Aorta (tissue), 5 donors: ENCODE data around the gene TAF8. TPM values are rescaled to one million over a fixed set of nuclear protein-coding genes. Genes with fewer than 3 reads are reported as not detected.

Source experiments
- ATAC-seq: fragments of 200-7000 bp; cut with Tn5 transposase; one replicate; pipeline ENCODE4 v1.9.1; 2022; ENCODE audit warnings: moderate library complexity; ENCODE audit not compliant: low FRiP score
- DNase-seq, 2 donors: peaks; one replicate each; pipeline ENCODE4 v3.0.0-alpha.2; 2020
- H3K27ac ChIP-seq, 2 donors: one replicate each; pipeline ENCODE4 v1.5.1; 2013; ENCODE audit warnings: low read length in 2 of 2, mild to moderate bottlenecking in 2 of 2, moderate library complexity in 2 of 2, control low read depth in 1 of 2, inconsistent platforms in 1 of 2, low read depth in 1 of 2
- H3K27me3 ChIP-seq, 2 donors: one replicate each; pipeline ENCODE4 v1.6.1; 2013; ENCODE audit warnings: control low read depth in 1 of 2, low read length in 1 of 2, mild to moderate bottlenecking in 1 of 2, moderate library complexity in 1 of 2; ENCODE audit not compliant: insufficient read depth in 2 of 2, control insufficient read depth in 1 of 2
- H3K36me3 ChIP-seq, 2 donors: one replicate each; pipeline ENCODE4 v1.6.1; 2013; ENCODE audit warnings: control low read depth in 1 of 2, low read length in 1 of 2, mild to moderate bottlenecking in 1 of 2; ENCODE audit not compliant: insufficient read depth in 2 of 2, control insufficient read depth in 1 of 2
- H3K4me1 ChIP-seq, 2 donors: one replicate each; pipeline ENCODE4 v1.6.1; 2013; ENCODE audit warnings: low read length in 2 of 2, control low read depth in 1 of 2, mild to moderate bottlenecking in 1 of 2, moderate library complexity in 1 of 2; ENCODE audit not compliant: insufficient read depth in 2 of 2, control insufficient read depth in 1 of 2
- H3K4me3 ChIP-seq, 2 donors: one replicate each; pipeline ENCODE4 v1.5.1; 2013; ENCODE audit warnings: low read length in 2 of 2, control low read depth in 1 of 2, mild to moderate bottlenecking in 1 of 2
- H3K9me3 ChIP-seq: one replicate; pipeline ENCODE4 v1.6.1; 2013; ENCODE audit warnings: mild to moderate bottlenecking, low read length; ENCODE audit not compliant: control insufficient read depth
- WGBS, 2 donors: extraction: QIAGEN DNeasy Blood & Tissue Kit; methylation state at CpG; one replicate each; pipeline ENCODE4 v1.1.7; 2013; 5-methylcytosine and 5-hydroxymethylcytosine counted together
- intact Hi-C, 2 donors: fragments of 100-400 bp; cut with DNase I; formaldehyde crosslinking; loops; one replicate each; pipeline versions ENCODE4 v1.14.2 to v1.15.0; 2022
- polyA plus RNA-seq, 2 donors: library from polyadenylated mRNA; stranded (reverse); fragments of 200-250 nt; gene quantifications; one replicate each; pipeline ENCODE4 v1.2.3, GENCODE V29; 2013
- total RNA-seq, 2 donors: library from RNA; stranded (reverse); fragmentation: NEBNext Ultra II Directional; extraction: Animal tissue kit (Norgen Biotek cat#: 25700); gene quantifications; one replicate each; pipeline ENCODE4 v1.2.1, GENCODE V29; 2021
- donor health status: healthy with polysubstance abuse.
- donor health status: Bipolar disorder and iron deficiency.
- donor health status: DM: no; HTN: no; CAD: no.
- donor health status: DM: no; HTN: no; CAD: no.
- donor health status: DM: yes; HTN: yes; CAD: no.

Gene TAF8
- total and polyA plus RNA-seq, 4 donors = 14.7 to 28.6 (median 19.6) TPM

- 92 to 94% methylated on average over 17 of the region's 17 CpGs for WGBS, 2 donors
- no peaks in the 10 kb centered on the region for H3K4me1 ChIP-seq
- no peak overlapping the region for H3K27ac ChIP-seq
- intact Hi-C loops = no loop called here
- H3K36me3 ChIP-seq = no peaks in the 10 kb centered on the region
- ATAC-seq (no peak), DNase-seq (no peak)
- no peaks in the 10 kb centered on the region for H3K27me3 ChIP-seq
- H3K4me3 ChIP-seq = no peak overlapping the region
- peaks cover 5% of the 10 kb centered on the region for H3K9me3 ChIP-seq
Measured at GRCh38 chr6:42105156-42105648, 54.9 kb downstream of the TAF8 start.

GRCh38 chr6:42105709-42106108 lies 55.4 kb downstream of the TAF8 start:
- H3K27ac ChIP-seq = no peak overlapping the region
- H3K4me3 ChIP-seq = no peak overlapping the region
- ATAC-seq = no peak
- no peaks in the 10 kb centered on the region for H3K36me3 ChIP-seq
- intact Hi-C loops = no loop called here
- 67 to 73% methylated on average over 1 of the region's 1 CpG for WGBS, 2 donors
- H3K9me3 ChIP-seq = peaks cover 5% of the 10 kb centered on the region
- H3K27me3 ChIP-seq = no peaks in the 10 kb centered on the region
- no peaks in the 10 kb centered on the region for H3K4me1 ChIP-seq
- DNase-seq = no peak

GRCh38 chr6:42106112-42107023 lies 56.0 kb downstream of the TAF8 start:
- DNase-seq (no peak), ATAC-seq (no peak)
- H3K9me3 ChIP-seq = peaks cover 5% of the 10 kb centered on the region
- no peaks in the 10 kb centered on the region for H3K27me3 ChIP-seq
- WGBS, 2 donors = 87 to 89% methylated on average over 18 to 19 of the region's 19 CpGs
- intact Hi-C loops = no loop called here
- H3K36me3 ChIP-seq = no peaks in the 10 kb centered on the region
- H3K4me1 ChIP-seq = no peaks in the 10 kb centered on the region
- H3K27ac ChIP-seq = no peak overlapping the region
- H3K4me3 ChIP-seq = no peak overlapping the region

GRCh38 chr6:42108071-42108470 lies 57.7 kb downstream of the TAF8 start:
- Histone ChIP-seq H3K27me3 (no peaks in the 10 kb centered on the region), H3K9me3 (peaks cover 5% of the 10 kb centered on the region), H3K36me3 (no peaks in the 10 kb centered on the region), H3K27ac (no peak overlapping the region), H3K4me3 (no peak overlapping the region), H3K4me1 (no peaks in the 10 kb centered on the region)
- ATAC-seq (no peak), DNase-seq (no peak)
- intact Hi-C loops = no loop called here
- WGBS, 2 donors = 94 to 97% methylated on average over 2 of the region's 2 CpGs

- DNase-seq (no peak), ATAC-seq (no peak)
- Histone ChIP-seq H3K27ac (no peak overlapping the region), H3K4me1 (no peaks in the 10 kb centered on the region), H3K36me3 (no peaks in the 10 kb centered on the region), H3K4me3 (no peak overlapping the region), H3K27me3 (no peaks in the 10 kb centered on the region), H3K9me3 (peaks cover 5% of the 10 kb centered on the region)
- WGBS, 2 donors = 75 to 81% methylated on average over 3 of the region's 3 CpGs
- intact Hi-C loops = no loop called here
Measured at GRCh38 chr6:42110683-42111082, 60.4 kb downstream of the TAF8 start.

- no peak for DNase-seq
- Histone ChIP-seq H3K4me1 (no peaks in the 10 kb centered on the region), H3K4me3 (no peak overlapping the region), H3K27ac (no peak overlapping the region), H3K27me3 (no peaks in the 10 kb centered on the region), H3K36me3 (no peaks in the 10 kb centered on the region), H3K9me3 (peaks cover 5% of the 10 kb centered on the region)
- ATAC-seq = no peak
- 94 to 98% methylated on average over 1 of the region's 1 CpG for WGBS, 2 donors
- intact Hi-C loops = no loop called here
Measured at GRCh38 chr6:42112351-42112750, 62.0 kb downstream of the TAF8 start.

GRCh38 chr6:42113936-42114636 lies 63.8 kb downstream of the TAF8 start:
- intact Hi-C loops = no loop called here
- no peak for ATAC-seq
- no peaks in the 10 kb centered on the region for H3K27me3 ChIP-seq
- H3K4me3 ChIP-seq = no peak overlapping the region
- H3K36me3 ChIP-seq = no peaks in the 10 kb centered on the region
- H3K4me1 ChIP-seq = no peaks in the 10 kb centered on the region
- WGBS, 2 donors = 83 to 87% methylated on average over 5 of the region's 5 CpGs
- peaks cover 5% of the 10 kb centered on the region for H3K9me3 ChIP-seq
- H3K27ac ChIP-seq = no peak overlapping the region
- DNase-seq = no peak

- Histone ChIP-seq H3K9me3 (no peaks in the 10 kb centered on the region), H3K36me3 (no peaks in the 10 kb centered on the region), H3K27me3 (no peaks in the 10 kb centered on the region), H3K4me1 (no peaks in the 10 kb centered on the region), H3K4me3 (no peak overlapping the region), H3K27ac (no peak overlapping the region)
- no peak for ATAC-seq
- WGBS, 2 donors = 86 to 89% methylated on average over 3 of the region's 3 CpGs
- no peak for DNase-seq
- intact Hi-C loops = no loop called here
Measured at GRCh38 chr6:42117843-42118161, 67.5 kb downstream of the TAF8 start.
